ENCODE data around the gene GALNT12.

Gene GALNT12

GRCh38 chr9:98892690-98893089 lies 85.2 kb downstream of the GALNT12 start:
- Histone ChIP-seq H3K27me3 (ENCODE audit: insufficient read depth, low read length) (peaks cover 15% of the 10 kb centered on the region; the same call in 1 of the 2 replicates), H2AFZ (ENCODE audit: low read length, unreplicated experiment) (no peak overlapping the region), H3K36me3 (ENCODE audit: insufficient read depth, low read length) (no peaks in the 10 kb centered on the region), H3K27ac (ENCODE audit: low read depth, low read length) (no peak overlapping the region), H3K4me3 (ENCODE audit: low read depth, low read length) (no peak overlapping the region), H3K79me2 (ENCODE audit: control insufficient read depth, insufficient read depth, low read length, unreplicated experiment) (no peaks in the 10 kb centered on the region), H3K4me1 (ENCODE audit: control insufficient read depth, insufficient read depth, low read length, unreplicated experiment) (no peaks in the 10 kb centered on the region)

GRCh38 chr9:98894171-98894570 lies 86.7 kb downstream of the GALNT12 start:
- Histone ChIP-seq H3K4me1 (ENCODE audit: control insufficient read depth, insufficient read depth, low read length, unreplicated experiment) (peaks cover 3% of the 10 kb centered on the region), H3K36me3 (ENCODE audit: insufficient read depth, low read length) (no peaks in the 10 kb centered on the region), H3K4me3 (ENCODE audit: low read depth, low read length) (no peak overlapping the region), H3K27ac (ENCODE audit: low read depth, low read length) (no peak overlapping the region), H2AFZ (ENCODE audit: low read length, unreplicated experiment) (no peak overlapping the region), H3K79me2 (ENCODE audit: control insufficient read depth, insufficient read depth, low read length, unreplicated experiment) (no peaks in the 10 kb centered on the region), H3K27me3 (ENCODE audit: insufficient read depth, low read length) (peaks cover 12% of the 10 kb centered on the region; the same call in 1 of the 2 replicates)

- Histone ChIP-seq H2AFZ (ENCODE audit: low read length, unreplicated experiment) (no peak overlapping the region), H3K4me3 (ENCODE audit: low read depth, low read length) (no peak overlapping the region), H3K36me3 (ENCODE audit: insufficient read depth, low read length) (no peaks in the 10 kb centered on the region), H3K79me2 (ENCODE audit: control insufficient read depth, insufficient read depth, low read length, unreplicated experiment) (no peaks in the 10 kb centered on the region), H3K27me3 (ENCODE audit: insufficient read depth, low read length) (peaks cover 10% of the 10 kb centered on the region; the same call in 1 of the 2 replicates), H3K4me1 (ENCODE audit: control insufficient read depth, insufficient read depth, low read length, unreplicated experiment) (peaks cover 9% of the 10 kb centered on the region), H3K27ac (ENCODE audit: low read depth, low read length) (no peak overlapping the region)
Measured at GRCh38 chr9:98894761-98895160, 87.3 kb downstream of the GALNT12 start.

- Histone ChIP-seq H3K36me3 (ENCODE audit: insufficient read depth, low read length) (no peaks in the 10 kb centered on the region), H3K79me2 (ENCODE audit: control insufficient read depth, insufficient read depth, low read length, unreplicated experiment) (no peaks in the 10 kb centered on the region), H3K27me3 (ENCODE audit: insufficient read depth, low read length) (peaks cover 10% of the 10 kb centered on the region; the same call in 1 of the 2 replicates), H3K4me1 (ENCODE audit: control insufficient read depth, insufficient read depth, low read length, unreplicated experiment) (peaks cover 13% of the 10 kb centered on the region), H2AFZ (ENCODE audit: low read length, unreplicated experiment) (no peak overlapping the region), H3K4me3 (ENCODE audit: low read depth, low read length) (no peak overlapping the region), H3K27ac (ENCODE audit: low read depth, low read length) (no peak overlapping the region)
Measured at GRCh38 chr9:98896632-98897031, 89.2 kb downstream of the GALNT12 start.

GRCh38 chr9:98897745-98898144 lies 90.3 kb downstream of the GALNT12 start:
- no peak overlapping the region for H3K4me3 ChIP-seq (ENCODE audit: low read depth, low read length)
- no peaks in the 10 kb centered on the region for H3K79me2 ChIP-seq (ENCODE audit: control insufficient read depth, insufficient read depth, low read length, unreplicated experiment)
- no peak overlapping the region for H2AFZ ChIP-seq (ENCODE audit: low read length, unreplicated experiment)
- peaks cover 10% of the 10 kb centered on the region; the same call in 1 of the 2 replicates for H3K27me3 ChIP-seq (ENCODE audit: insufficient read depth, low read length)
- peaks cover 13% of the 10 kb centered on the region for H3K4me1 ChIP-seq (ENCODE audit: control insufficient read depth, insufficient read depth, low read length, unreplicated experiment)
- H3K27ac ChIP-seq (ENCODE audit: low read depth, low read length), result no peak overlapping the region
- H3K36me3 ChIP-seq (ENCODE audit: insufficient read depth, low read length), result no peaks in the 10 kb centered on the region

- no peaks in the 10 kb centered on the region for H3K36me3 ChIP-seq (ENCODE audit: insufficient read depth, low read length)
- H3K4me3 ChIP-seq (ENCODE audit: low read depth, low read length), result no peak overlapping the region
- no peaks in the 10 kb centered on the region for H3K79me2 ChIP-seq (ENCODE audit: control insufficient read depth, insufficient read depth, low read length, unreplicated experiment)
- no peak overlapping the region for H3K27ac ChIP-seq (ENCODE audit: low read depth, low read length)
- H2AFZ ChIP-seq (ENCODE audit: low read length, unreplicated experiment), result no peak overlapping the region
- peaks cover 13% of the 10 kb centered on the region for H3K4me1 ChIP-seq (ENCODE audit: control insufficient read depth, insufficient read depth, low read length, unreplicated experiment)
- 0 out of 2 replicates have a peak, but pooled peaks cover 7% of the 10 kb centered on the region for H3K27me3 ChIP-seq (ENCODE audit: insufficient read depth, low read length)
Measured at GRCh38 chr9:98899408-98900056, 92.1 kb downstream of the GALNT12 start.

Measured in ACC112 (cell line).